ENCODE measurements around the gene VPS72.

DNA sequence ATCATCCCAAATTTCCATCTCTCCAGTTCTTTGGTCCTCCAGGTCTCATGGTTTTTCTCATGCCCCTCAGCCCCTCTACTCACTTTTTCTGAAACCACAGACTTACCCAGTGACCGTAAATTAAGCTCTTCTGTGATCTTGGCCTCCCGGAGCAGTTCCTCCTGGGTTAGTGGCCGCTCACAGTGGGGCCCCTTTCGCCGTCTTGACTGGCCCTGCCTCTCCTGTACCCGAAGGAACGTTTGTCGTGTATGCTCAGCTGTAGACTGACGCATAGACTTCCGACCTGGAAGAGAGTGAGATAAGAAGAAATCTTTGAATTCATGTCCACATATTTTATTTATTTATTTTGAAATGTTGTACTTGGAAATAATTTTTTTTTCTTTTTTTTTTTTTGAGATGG lies 5.8 kb downstream of the VPS72 start:
- TF ChIP-seq, protein P1, sequence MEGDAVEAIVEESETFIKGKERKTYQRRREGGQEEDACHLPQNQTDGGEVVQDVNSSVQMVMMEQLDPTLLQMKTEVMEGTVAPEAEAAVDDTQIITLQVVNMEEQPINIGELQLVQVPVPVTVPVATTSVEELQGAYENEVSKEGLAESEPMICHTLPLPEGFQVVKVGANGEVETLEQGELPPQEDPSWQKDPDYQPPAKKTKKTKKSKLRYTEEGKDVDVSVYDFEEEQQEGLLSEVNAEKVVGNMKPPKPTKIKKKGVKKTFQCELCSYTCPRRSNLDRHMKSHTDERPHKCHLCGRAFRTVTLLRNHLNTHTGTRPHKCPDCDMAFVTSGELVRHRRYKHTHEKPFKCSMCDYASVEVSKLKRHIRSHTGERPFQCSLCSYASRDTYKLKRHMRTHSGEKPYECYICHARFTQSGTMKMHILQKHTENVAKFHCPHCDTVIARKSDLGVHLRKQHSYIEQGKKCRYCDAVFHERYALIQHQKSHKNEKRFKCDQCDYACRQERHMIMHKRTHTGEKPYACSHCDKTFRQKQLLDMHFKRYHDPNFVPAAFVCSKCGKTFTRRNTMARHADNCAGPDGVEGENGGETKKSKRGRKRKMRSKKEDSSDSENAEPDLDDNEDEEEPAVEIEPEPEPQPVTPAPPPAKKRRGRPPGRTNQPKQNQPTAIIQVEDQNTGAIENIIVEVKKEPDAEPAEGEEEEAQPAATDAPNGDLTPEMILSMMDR (IDR thresholded peaks at IDR 0.05 in 2 of 3, conservative IDR thresholded peaks at IDR 0.05 in 1 of 3; ENCODE audit: control insufficient read depth in 2 of 3, extremely low read depth in 1 of 3, insufficient read depth in 1 of 3, low read depth in 3 of 3, low read length in 3 of 3) = no peak
- TF ChIP-seq ZBTB33 (IDR thresholded peaks at IDR 0.05) (no peak), POLR2AphosphoS5 (IDR thresholded peaks at IDR 0.05; ENCODE audit: low read length) (no peak), EZH2 (IDR thresholded peaks at IDR 0.05; ENCODE audit: borderline replicate concordance, control insufficient read depth, low read depth, low read length) (no peak), POLR2A (IDR thresholded peaks at IDR 0.05; ENCODE audit: low read depth, low read length) (no peak), ATF2 (IDR thresholded peaks at IDR 0.05; ENCODE audit: low read length) (no peak), BCL3 (IDR thresholded peaks at IDR 0.05; ENCODE audit: borderline replicate concordance, insufficient read depth, low read depth, low read length, poor library complexity, severe bottlenecking) (no peak), RAD51 (IDR thresholded peaks at IDR 0.05) (no peak), TCF7 (IDR thresholded peaks at IDR 0.05; ENCODE audit: borderline replicate concordance) (no peak)
